Stimulated activated CD4-positive, alpha-beta T cell treated with anti-CD3 and anti-CD28 coated beads, Interleukin-12 subunit alpha, Interleukin-12 subunit beta, amount 100 ng/mL, for 4 hours (primary cell): ENCODE data around the gene PRAMEF5.
"Not testable (repeated sequence)": the region's sequence is repeated elsewhere in the genome, so short reads cannot be mapped to it uniquely, and the experiment has no call there.

Experiments
- DNase-seq: peaks from one replicate; pipeline ENCODE4 v3.0.0-alpha.2; 2020

Gene PRAMEF5

GRCh38 chr1:13253898-13254297, at the start of gene PRAMEF5:
Gene PRAMEF5, plus strand, starts transcription at chr1:13254198. Its CDS starts 5,071 bp downstream, at chr1:13259269.
- DNase-seq, result not testable (repeated sequence)

- not testable (repeated sequence) for DNase-seq
These were observed 45.3 kb upstream of the PRAMEF5 start for GRCh38 chr1:13208712-13209111.

- DNase-seq, result not testable (repeated sequence)
These were observed 37.4 kb upstream of the PRAMEF5 start for GRCh38 chr1:13216619-13217018.

GRCh38 chr1:13219203-13219602, 34.8 kb upstream of the PRAMEF5 start:
- DNase-seq, result not testable (repeated sequence)

GRCh38 chr1:13222788-13223187, 31.2 kb upstream of the PRAMEF5 start:
- not testable (repeated sequence) for DNase-seq

- DNase-seq, result no peak
These were observed 29.4 kb upstream of the PRAMEF5 start for GRCh38 chr1:13224480-13225060.

- DNase-seq, result not testable (repeated sequence)
These were observed 28.3 kb upstream of the PRAMEF5 start, which contains the start of gene PRAMEF18 for GRCh38 chr1:13225675-13226204. Gene PRAMEF18, minus strand, starts transcription at chr1:13226154. Its CDS starts 48 bp downstream, at chr1:13226106.

- not testable (repeated sequence) for DNase-seq
These were observed 26.5 kb upstream of the PRAMEF5 start for GRCh38 chr1:13227271-13228055.

GRCh38 chr1:13228343-13228781, 25.6 kb upstream of the PRAMEF5 start:
- DNase-seq, result peak; percentile 33

GRCh38 chr1:13230096-13230495, 23.9 kb upstream of the PRAMEF5 start:
- not testable (repeated sequence) for DNase-seq

- DNase-seq, result not testable (repeated sequence)
These were observed 23.4 kb upstream of the PRAMEF5 start for GRCh38 chr1:13230601-13231000.

- not testable (repeated sequence) for DNase-seq
These were observed 22.8 kb upstream of the PRAMEF5 start for GRCh38 chr1:13231061-13231750.

- not testable (repeated sequence) for DNase-seq
These were observed 21.9 kb upstream of the PRAMEF5 start for GRCh38 chr1:13232056-13232455.

- not testable (repeated sequence) for DNase-seq
These were observed 19.9 kb upstream of the PRAMEF5 start for GRCh38 chr1:13234057-13234456.

GRCh38 chr1:13237572-13237971, 16.4 kb upstream of the PRAMEF5 start:
- DNase-seq, result not testable (repeated sequence)

GRCh38 chr1:13239633-13240032, 14.4 kb upstream of the PRAMEF5 start:
- not testable (repeated sequence) for DNase-seq

GRCh38 chr1:13243536-13244263, 10.3 kb upstream of the PRAMEF5 start:
- DNase-seq, result not testable (repeated sequence)

- not testable (repeated sequence) for DNase-seq
These were observed 8.0 kb upstream of the PRAMEF5 start for GRCh38 chr1:13245841-13246553.

GRCh38 chr1:13246554-13246871, 7.5 kb upstream of the PRAMEF5 start:
- not testable (repeated sequence) for DNase-seq

GRCh38 chr1:13247122-13247521, 6.9 kb upstream of the PRAMEF5 start:
- not testable (repeated sequence) for DNase-seq

GRCh38 chr1:13265124-13265523, 11.1 kb downstream of the PRAMEF5 start:
- DNase-seq, result not testable (repeated sequence)

GRCh38 chr1:13277016-13277415, 23.0 kb downstream of the PRAMEF5 start:
- not testable (repeated sequence) for DNase-seq
